ENCODE results near the gene ABCC4. TPM values are rescaled to one million over a fixed set of nuclear protein-coding genes. Genes with fewer than 3 reads are reported as not detected.

ABCC4 gene
- total RNA-seq, 4 donors from 2014 or later: 15.8 to 26.0 (median 23.8) TPM

GRCh38 chr13:95246292-95247082, 54.8 kb downstream of the ABCC4 start:
- 60 to 74% methylated on average over 6 to 10 of the region's 10 CpGs for WGBS, 2 donors (ENCODE audit: low coverage in 1 of 2)
- H3K27me3 ChIP-seq: no peaks in the 10 kb centered on the region
- H3K36me3 ChIP-seq: peaks cover 0 to 4% (median 0%) of the 10 kb centered on the region in 4 donors
- no peaks in the 10 kb centered on the region for H3K9me3 ChIP-seq
- intact Hi-C loops (cut with DNase I; ENCODE audit: low total_unique reads) (no loop called here), in situ Hi-C loops (cut with MboI; ENCODE audit: low pct_ligation_motif_present in 1 of 4, low pct_unique_long_range_greater_than_20kb in 1 of 4, low sequenced_read_pairs in 3 of 4) (no loop called here)
- DNase-seq: no peak
- H3K4me1 ChIP-seq: peaks cover 0 to 7% (median 5%) of the 10 kb centered on the region in 4 donors
- no peak overlapping the region for H3K27ac ChIP-seq
- TF ChIP-seq POLR2A (IDR thresholded peaks at IDR 0.05) (no peak), EP300 (IDR thresholded peaks at IDR 0.05; ENCODE audit: low read depth) (no peak)
- H3K4me3 ChIP-seq: no peak overlapping the region

GRCh38 chr13:95245071-95245470, 56.2 kb downstream of the ABCC4 start:
- no peak overlapping the region for H3K27ac ChIP-seq
- no peak overlapping the region for H3K4me3 ChIP-seq
- H3K36me3 ChIP-seq: peaks cover 0 to 4% (median 0%) of the 10 kb centered on the region in 4 donors
- 83 to 100% methylated on average over 1 to 2 of the region's 2 CpGs for whole genome bisulfite sequencing, 2 donors (ENCODE audit: low coverage in 1 of 2)
- H3K27me3 ChIP-seq: no peaks in the 10 kb centered on the region
- DNase-seq: no peak
- no peak for TF ChIP-seq POLR2A (IDR thresholded peaks at IDR 0.05)
- no peak for TF ChIP-seq CTCF (IDR thresholded peaks at IDR 0.05)
- no peak for TF ChIP-seq EP300 (IDR thresholded peaks at IDR 0.05; ENCODE audit: low read depth)
- no peak for TF ChIP-seq POLR2AphosphoS5 (IDR thresholded peaks at IDR 0.05)
- peaks cover 0 to 7% (median 5%) of the 10 kb centered on the region in 4 donors for H3K4me1 ChIP-seq
- no peaks in the 10 kb centered on the region for H3K9me3 ChIP-seq
- in situ Hi-C loops (cut with MboI; ENCODE audit: low pct_ligation_motif_present in 1 of 4, low pct_unique_long_range_greater_than_20kb in 1 of 4, low sequenced_read_pairs in 3 of 4): no loop called here
- intact Hi-C loops (cut with DNase I; ENCODE audit: low total_unique reads): no loop called here

- H3K27ac ChIP-seq: no peak overlapping the region
- no peak for TF ChIP-seq EP300 (IDR thresholded peaks at IDR 0.05; ENCODE audit: low read depth)
- TF ChIP-seq CTCF (IDR thresholded peaks at IDR 0.05): no peak
- TF ChIP-seq POLR2A (IDR thresholded peaks at IDR 0.05): no peak
- TF ChIP-seq POLR2AphosphoS5 (IDR thresholded peaks at IDR 0.05): no peak
Measured at GRCh38 chr13:95243207-95243606, 58.0 kb downstream of the ABCC4 start.

DNA sequence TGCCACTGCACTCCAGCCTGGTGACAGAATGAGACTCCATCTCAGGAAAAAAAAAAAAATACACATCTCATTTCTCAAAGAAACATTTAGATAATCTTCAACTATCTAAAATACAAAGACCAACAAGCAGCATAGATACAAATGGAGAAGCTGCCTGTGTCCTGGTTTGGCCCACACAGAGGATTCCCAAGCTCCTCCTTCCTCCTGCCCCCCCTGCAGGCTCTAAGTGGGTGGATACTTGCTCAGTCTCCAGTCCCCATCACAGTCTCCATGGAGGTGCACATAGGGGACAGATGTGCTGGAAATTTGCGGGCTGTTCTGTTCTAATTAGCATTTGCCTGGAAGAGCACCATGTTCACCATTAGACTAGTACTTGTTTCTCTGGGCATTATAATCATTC, 59.9 kb downstream of the ABCC4 start:
- H3K9me3 ChIP-seq: no peaks in the 10 kb centered on the region
- peaks cover 0 to 9% (median 4%) of the 10 kb centered on the region in 4 donors for H3K4me1 ChIP-seq
- no peak for TF ChIP-seq POLR2A (IDR thresholded peaks at IDR 0.05)
- no peak for TF ChIP-seq CTCF (IDR thresholded peaks at IDR 0.05)
- TF ChIP-seq POLR2AphosphoS5 (IDR thresholded peaks at IDR 0.05): no peak
- no peak for TF ChIP-seq EP300 (IDR thresholded peaks at IDR 0.05; ENCODE audit: low read depth)
- in situ Hi-C loops (cut with MboI; ENCODE audit: low pct_ligation_motif_present in 1 of 4, low pct_unique_long_range_greater_than_20kb in 1 of 4, low sequenced_read_pairs in 3 of 4): no loop called here
- H3K36me3 ChIP-seq: no peaks in the 10 kb centered on the region
- no peak overlapping the region for H3K27ac ChIP-seq
- intact Hi-C loops (cut with DNase I; ENCODE audit: low total_unique reads): no loop called here
- H3K4me3 ChIP-seq: no peak overlapping the region
- WGBS, 2 donors (ENCODE audit: low coverage in 1 of 2): 90% methylated on average over 1 of the region's 1 CpG; no CpG with 5 or more reads in 1 of the 2 donors
- no peak for DNase-seq
- H3K27me3 ChIP-seq: no peaks in the 10 kb centered on the region

More at GRCh38 chr13:95243207-95243606, 58.0 kb downstream of the ABCC4 start:
- in situ Hi-C loops (cut with MboI; ENCODE audit: low pct_ligation_motif_present in 1 of 4, low pct_unique_long_range_greater_than_20kb in 1 of 4, low sequenced_read_pairs in 3 of 4): no loop called here
- H3K27me3 ChIP-seq: no peaks in the 10 kb centered on the region
- no peaks in the 10 kb centered on the region for H3K9me3 ChIP-seq
- peaks cover 0 to 4% (median 0%) of the 10 kb centered on the region in 4 donors for H3K36me3 ChIP-seq
- intact Hi-C loops (cut with DNase I; ENCODE audit: low total_unique reads): no loop called here
- no peak overlapping the region for H3K4me3 ChIP-seq
- no peak for DNase-seq
- 60 to 69% methylated on average over 1 to 7 of the region's 7 CpGs for WGBS, 2 donors (ENCODE audit: low coverage in 1 of 2)
- H3K4me1 ChIP-seq: peaks cover 0 to 12% (median 5%) of the 10 kb centered on the region in 4 donors

All from transverse colon (tissue), 4 donors.